ENCODE measurements around the gene NHERF1.

NHERF1 gene

GRCh38 chr17:74759243-74759801 is 10.9 kb downstream of the NHERF1 start:
- TF ChIP-seq EZH2phosphoT487 (IDR thresholded peaks at IDR 0.05; ENCODE audit: low read depth) (no peak), CTCF (IDR thresholded peaks at IDR 0.05; ENCODE audit: low read depth, low read length) (no peak)
- Histone ChIP-seq H3K4me3 (ENCODE audit: low read length) (no peak overlapping the region), H3K79me2 (ENCODE audit: low read length) (0 out of 2 replicates have a peak, but pooled peaks cover 3% of the 10 kb centered on the region), H3K9me3 (ENCODE audit: insufficient read depth, low read length) (no peaks in the 10 kb centered on the region), H4K20me1 (ENCODE audit: insufficient read depth, low read length) (peaks cover 20% of the 10 kb centered on the region), H3K9ac (ENCODE audit: low read length) (no peak overlapping the region), H3K27ac (ENCODE audit: low read length) (no peak overlapping the region), H3K4me2 (ENCODE audit: low read length) (no peak overlapping the region), H3K36me3 (replicated peaks; ENCODE audit: low read depth, low read length) (no peaks in the 10 kb centered on the region), H3K27me3 (ENCODE audit: low read depth, low read length) (no peaks in the 10 kb centered on the region), H2AFZ (ENCODE audit: low read depth, low read length) (no peak overlapping the region), H3K4me1 (ENCODE audit: low read length) (0 out of 2 replicates have a peak, but pooled peaks cover 3% of the 10 kb centered on the region)

GRCh38 chr17:74759941-74760340 is 11.5 kb downstream of the NHERF1 start:
- no peaks in the 10 kb centered on the region for H3K27me3 ChIP-seq (ENCODE audit: low read depth, low read length)
- H3K9me3 ChIP-seq (ENCODE audit: insufficient read depth, low read length): no peaks in the 10 kb centered on the region
- no peaks in the 10 kb centered on the region for H3K36me3 ChIP-seq (replicated peaks; ENCODE audit: low read depth, low read length)
- H3K4me2 ChIP-seq (ENCODE audit: low read length): no peak overlapping the region
- H3K4me1 ChIP-seq (ENCODE audit: low read length): no peaks in the 10 kb centered on the region
- no peak overlapping the region for H3K4me3 ChIP-seq (ENCODE audit: low read length)
- peaks cover 20% of the 10 kb centered on the region for H4K20me1 ChIP-seq (ENCODE audit: insufficient read depth, low read length)
- no peak overlapping the region for H3K9ac ChIP-seq (ENCODE audit: low read length)
- no peak overlapping the region for H3K27ac ChIP-seq (ENCODE audit: low read length)
- no peak overlapping the region for H2AFZ ChIP-seq (ENCODE audit: low read depth, low read length)
- 0 out of 2 replicates have a peak, but pooled peaks cover 3% of the 10 kb centered on the region for H3K79me2 ChIP-seq (ENCODE audit: low read length)
- TF ChIP-seq CTCF (IDR thresholded peaks at IDR 0.05; ENCODE audit: low read depth, low read length) (no peak), EZH2phosphoT487 (IDR thresholded peaks at IDR 0.05; ENCODE audit: low read depth) (no peak)

- Histone ChIP-seq H3K27me3 (ENCODE audit: low read depth, low read length) (no peaks in the 10 kb centered on the region), H3K4me3 (ENCODE audit: low read length) (no peak overlapping the region), H3K4me2 (ENCODE audit: low read length) (no peak overlapping the region), H3K79me2 (ENCODE audit: low read length) (0 out of 2 replicates have a peak, but pooled peaks cover 3% of the 10 kb centered on the region), H4K20me1 (ENCODE audit: insufficient read depth, low read length) (peaks cover 20% of the 10 kb centered on the region), H3K4me1 (ENCODE audit: low read length) (no peaks in the 10 kb centered on the region), H2AFZ (ENCODE audit: low read depth, low read length) (no peak overlapping the region), H3K9me3 (ENCODE audit: insufficient read depth, low read length) (no peaks in the 10 kb centered on the region), H3K27ac (ENCODE audit: low read length) (no peak overlapping the region), H3K36me3 (replicated peaks; ENCODE audit: low read depth, low read length) (no peaks in the 10 kb centered on the region), H3K9ac (ENCODE audit: low read length) (no peak overlapping the region)
- TF ChIP-seq EZH2phosphoT487 (IDR thresholded peaks at IDR 0.05; ENCODE audit: low read depth): no peak
- TF ChIP-seq CTCF (IDR thresholded peaks at IDR 0.05; ENCODE audit: low read depth, low read length): no peak
Measured at GRCh38 chr17:74760404-74761105, 12.1 kb downstream of the NHERF1 start.

- Histone ChIP-seq H2AFZ (ENCODE audit: low read depth, low read length) (no peak overlapping the region), H3K9ac (ENCODE audit: low read length) (no peak overlapping the region), H3K79me2 (ENCODE audit: low read length) (0 out of 2 replicates have a peak, but pooled peaks cover 3% of the 10 kb centered on the region), H3K27me3 (ENCODE audit: low read depth, low read length) (no peaks in the 10 kb centered on the region), H3K9me3 (ENCODE audit: insufficient read depth, low read length) (no peaks in the 10 kb centered on the region), H3K4me1 (ENCODE audit: low read length) (no peaks in the 10 kb centered on the region), H3K27ac (ENCODE audit: low read length) (no peak overlapping the region), H3K4me2 (ENCODE audit: low read length) (no peak overlapping the region), H3K4me3 (ENCODE audit: low read length) (no peak overlapping the region), H4K20me1 (ENCODE audit: insufficient read depth, low read length) (peaks cover 23% of the 10 kb centered on the region), H3K36me3 (replicated peaks; ENCODE audit: low read depth, low read length) (no peaks in the 10 kb centered on the region)
- TF ChIP-seq CTCF (IDR thresholded peaks at IDR 0.05; ENCODE audit: low read depth, low read length): no peak
- TF ChIP-seq EZH2phosphoT487 (IDR thresholded peaks at IDR 0.05; ENCODE audit: low read depth): no peak
Measured at GRCh38 chr17:74761419-74761818, 13.0 kb downstream of the NHERF1 start.
